Stimulated activated naive B cell treated with anti-CD40 and anti-IgM and Interleukin-4, amounts not matched to agents 10 μg/mL and 1 μg/mL and 100 μg/mL, for 72 hours (primary cell): ENCODE data around the gene UHRF2.

Source experiments
- ATAC-seq, 2 donors: fragments of 150-1000 bp; cut with Tn5 transposase; replicated peaks; 2 replicates each; pipeline ENCODE4 v1.10.0; 2021; ENCODE audit warnings: moderate library complexity in 1 of 2
- DNase-seq: peaks from one replicate; pipeline ENCODE4 v3.0.0; 2021
- H3K27ac Mint-ChIP-seq: one replicate; pipeline ENCODE4 v1.8.0; 2022; ENCODE audit warnings: mild to moderate bottlenecking, mixed read lengths
- H3K27me3 Mint-ChIP-seq, 2 donors: one replicate each; pipeline ENCODE4 v1.8.0; 2022; ENCODE audit warnings: mixed read lengths in 2 of 2
- H3K36me3 Mint-ChIP-seq, 2 donors: one replicate each; pipeline ENCODE4 v1.8.0; 2022; ENCODE audit warnings: mixed read lengths in 2 of 2, mild to moderate bottlenecking in 1 of 2
- H3K4me1 Mint-ChIP-seq, 2 donors: one replicate each; pipeline ENCODE4 v1.8.0; 2022; ENCODE audit warnings: mixed read lengths in 2 of 2, mild to moderate bottlenecking in 1 of 2
- H3K4me3 Mint-ChIP-seq, 2 donors: one replicate each; pipeline ENCODE4 v1.8.0; 2022; ENCODE audit warnings: mild to moderate bottlenecking in 2 of 2, mixed read lengths in 2 of 2, moderate library complexity in 1 of 2
- H3K9me3 Mint-ChIP-seq, 2 donors: one replicate each; pipeline ENCODE4 v1.8.0; 2022; ENCODE audit warnings: mixed read lengths in 2 of 2, mild to moderate bottlenecking in 1 of 2

UHRF2 gene

GRCh38 chr9:6413365-6414246, 607 bp downstream of the UHRF2 start:
- Mint-ChIP-seq H3K9me3 (no peaks in the 10 kb centered on the region), H3K27me3 (no peaks in the 10 kb centered on the region), H3K27ac (peak overlapping the region; percentile 71), H3K4me3 (peak overlapping the region; percentile 86 to 90), H3K4me1 (peaks cover 27 to 55% of the 10 kb centered on the region in 2 donors), H3K36me3 (peaks cover 8 to 12% of the 10 kb centered on the region in 2 donors)
- ATAC-seq (peak; percentile 28 to 33), DNase-seq (peak; percentile 30)

- DNase-seq (no peak), ATAC-seq (no peak)
- Mint-ChIP-seq H3K4me1 (peaks cover 30 to 61% of the 10 kb centered on the region in 2 donors), H3K27me3 (no peaks in the 10 kb centered on the region), H3K4me3 (peak overlapping the region; percentile 86 to 90), H3K36me3 (peaks cover 8 to 12% of the 10 kb centered on the region in 2 donors), H3K9me3 (no peaks in the 10 kb centered on the region), H3K27ac (peak overlapping the region; percentile 63)
Observed at GRCh38 chr9:6414247-6414641, 1.2 kb downstream of the UHRF2 start.

GRCh38 chr9:6415266-6415665, 2.3 kb downstream of the UHRF2 start:
- DNase-seq (no peak), ATAC-seq (no peak)
- Mint-ChIP-seq H3K27ac (no peak overlapping the region), H3K9me3 (no peaks in the 10 kb centered on the region), H3K4me3 (peak overlapping the region; percentile 86 to 90), H3K36me3 (peaks cover 11 to 15% of the 10 kb centered on the region in 2 donors), H3K4me1 (peaks cover 25 to 57% of the 10 kb centered on the region in 2 donors), H3K27me3 (no peaks in the 10 kb centered on the region)

- Mint-ChIP-seq H3K27ac (peak overlapping the region; percentile 65), H3K36me3 (peaks cover 15 to 18% of the 10 kb centered on the region in 2 donors), H3K4me1 (peaks cover 20 to 71% of the 10 kb centered on the region in 2 donors), H3K4me3 (peak overlapping the region; percentile 63 to 72), H3K27me3 (no peaks in the 10 kb centered on the region), H3K9me3 (no peaks in the 10 kb centered on the region)
- ATAC-seq (no peak), DNase-seq (no peak)
Observed at GRCh38 chr9:6417186-6417585, 4.2 kb downstream of the UHRF2 start.

GRCh38 chr9:6418764-6419163, 5.8 kb downstream of the UHRF2 start:
- DNase-seq (no peak), ATAC-seq (no peak)
- Mint-ChIP-seq H3K27me3 (no peaks in the 10 kb centered on the region), H3K36me3 (peaks cover 19 to 22% of the 10 kb centered on the region in 2 donors), H3K4me3 (no peak overlapping the region), H3K27ac (no peak overlapping the region), H3K4me1 (peaks cover 22 to 76% of the 10 kb centered on the region in 2 donors), H3K9me3 (no peaks in the 10 kb centered on the region)

- no peak for DNase-seq
- peaks cover 19 to 73% of the 10 kb centered on the region in 2 donors for H3K4me1 Mint-ChIP-seq
- H3K27me3 Mint-ChIP-seq, result no peaks in the 10 kb centered on the region
- no peak overlapping the region for H3K4me3 Mint-ChIP-seq
- no peak for ATAC-seq
- H3K36me3 Mint-ChIP-seq, result peaks cover 10 to 33% of the 10 kb centered on the region in 2 donors
- H3K27ac Mint-ChIP-seq, result peak overlapping the region; percentile 25
- H3K9me3 Mint-ChIP-seq, result no peaks in the 10 kb centered on the region
Observed at GRCh38 chr9:6424940-6425339, 11.9 kb downstream of the UHRF2 start.

- H3K4me1 Mint-ChIP-seq, result peaks cover 25 to 74% of the 10 kb centered on the region in 2 donors
- no peak overlapping the region for H3K4me3 Mint-ChIP-seq
- H3K36me3 Mint-ChIP-seq, result peaks cover 15 to 36% of the 10 kb centered on the region in 2 donors
- H3K27ac Mint-ChIP-seq, result peak overlapping the region; percentile 34
- no peak for ATAC-seq
- no peaks in the 10 kb centered on the region for H3K27me3 Mint-ChIP-seq
- no peak for DNase-seq
- no peaks in the 10 kb centered on the region for H3K9me3 Mint-ChIP-seq
Observed at GRCh38 chr9:6426117-6426516, 13.1 kb downstream of the UHRF2 start.

- Mint-ChIP-seq H3K27ac (peak overlapping the region; percentile 81), H3K4me3 (peak overlapping the region in 1 of 2 donors; percentile 4), H3K36me3 (peaks cover 13 to 41% of the 10 kb centered on the region in 2 donors), H3K27me3 (no peaks in the 10 kb centered on the region), H3K9me3 (no peaks in the 10 kb centered on the region), H3K4me1 (peaks cover 37 to 83% of the 10 kb centered on the region in 2 donors)
- ATAC-seq, result peak; percentile 89 to 94
- peak; percentile 12 for DNase-seq
Observed at GRCh38 chr9:6428940-6429889, 16.2 kb downstream of the UHRF2 start.

- no peaks in the 10 kb centered on the region for H3K27me3 Mint-ChIP-seq
- H3K9me3 Mint-ChIP-seq, result no peaks in the 10 kb centered on the region
- no peak for ATAC-seq
- no peak overlapping the region for H3K4me3 Mint-ChIP-seq
- H3K4me1 Mint-ChIP-seq, result peaks cover 37 to 78% of the 10 kb centered on the region in 2 donors
- peak overlapping the region; percentile 44 for H3K27ac Mint-ChIP-seq
- no peak for DNase-seq
- H3K36me3 Mint-ChIP-seq, result peaks cover 17 to 42% of the 10 kb centered on the region in 2 donors
Observed at GRCh38 chr9:6431038-6431437, 18.0 kb downstream of the UHRF2 start.

GRCh38 chr9:6433410-6433809, 20.4 kb downstream of the UHRF2 start:
- Mint-ChIP-seq H3K27me3 (no peaks in the 10 kb centered on the region), H3K36me3 (peaks cover 27 to 40% of the 10 kb centered on the region in 2 donors), H3K27ac (peak overlapping the region; percentile 96), H3K4me3 (peak overlapping the region; percentile 60 to 76), H3K4me1 (peaks cover 35 to 78% of the 10 kb centered on the region in 2 donors), H3K9me3 (no peaks in the 10 kb centered on the region)
- DNase-seq, result no peak
- ATAC-seq, result peak; percentile 73 to 84

GRCh38 chr9:6439051-6439703, 26.2 kb downstream of the UHRF2 start:
- H3K27ac Mint-ChIP-seq, result peak overlapping the region; percentile 31
- ATAC-seq (no peak), DNase-seq (no peak)
- H3K27me3 Mint-ChIP-seq, result no peaks in the 10 kb centered on the region
- peaks cover 19 to 62% of the 10 kb centered on the region in 2 donors for H3K4me1 Mint-ChIP-seq
- H3K4me3 Mint-ChIP-seq, result no peak overlapping the region
- H3K9me3 Mint-ChIP-seq, result no peaks in the 10 kb centered on the region
- peaks cover 15 to 30% of the 10 kb centered on the region in 2 donors for H3K36me3 Mint-ChIP-seq

- Mint-ChIP-seq H3K4me3 (no peak overlapping the region), H3K9me3 (no peaks in the 10 kb centered on the region), H3K36me3 (peaks cover 17 to 27% of the 10 kb centered on the region in 2 donors), H3K27ac (no peak overlapping the region), H3K4me1 (peaks cover 21 to 61% of the 10 kb centered on the region in 2 donors), H3K27me3 (no peaks in the 10 kb centered on the region)
- DNase-seq (no peak), ATAC-seq (no peak)
Observed at GRCh38 chr9:6440405-6440804, 27.4 kb downstream of the UHRF2 start.

GRCh38 chr9:6441269-6441668, 28.3 kb downstream of the UHRF2 start:
- peaks cover 21 to 58% of the 10 kb centered on the region in 2 donors for H3K4me1 Mint-ChIP-seq
- DNase-seq (no peak), ATAC-seq (peak in 1 of 2 donors; percentile 20)
- no peak overlapping the region for H3K4me3 Mint-ChIP-seq
- no peaks in the 10 kb centered on the region for H3K27me3 Mint-ChIP-seq
- H3K36me3 Mint-ChIP-seq, result peaks cover 17 to 31% of the 10 kb centered on the region in 2 donors
- H3K9me3 Mint-ChIP-seq, result no peaks in the 10 kb centered on the region
- no peak overlapping the region for H3K27ac Mint-ChIP-seq

GRCh38 chr9:6443661-6444060, 30.7 kb downstream of the UHRF2 start:
- Mint-ChIP-seq H3K27ac (peak overlapping the region; percentile 59), H3K27me3 (no peaks in the 10 kb centered on the region)

More at GRCh38 chr9:6443661-6444060, 30.7 kb downstream of the UHRF2 start:
- Mint-ChIP-seq H3K4me3 (no peak overlapping the region), H3K9me3 (no peaks in the 10 kb centered on the region), H3K4me1 (peaks cover 33 to 68% of the 10 kb centered on the region in 2 donors), H3K36me3 (peaks cover 11 to 32% of the 10 kb centered on the region in 2 donors)
- ATAC-seq (no peak), DNase-seq (no peak)
